Inflammatory macrophage treated with lipopolysaccharide for 4 hours (primary cell): ENCODE results near the gene ARHGEF37.

ENCODE experiments used
- DNase-seq: peaks from one replicate; pipeline ENCODE4 v3.0.0-alpha.2; 2020

ARHGEF37 gene

DNA sequence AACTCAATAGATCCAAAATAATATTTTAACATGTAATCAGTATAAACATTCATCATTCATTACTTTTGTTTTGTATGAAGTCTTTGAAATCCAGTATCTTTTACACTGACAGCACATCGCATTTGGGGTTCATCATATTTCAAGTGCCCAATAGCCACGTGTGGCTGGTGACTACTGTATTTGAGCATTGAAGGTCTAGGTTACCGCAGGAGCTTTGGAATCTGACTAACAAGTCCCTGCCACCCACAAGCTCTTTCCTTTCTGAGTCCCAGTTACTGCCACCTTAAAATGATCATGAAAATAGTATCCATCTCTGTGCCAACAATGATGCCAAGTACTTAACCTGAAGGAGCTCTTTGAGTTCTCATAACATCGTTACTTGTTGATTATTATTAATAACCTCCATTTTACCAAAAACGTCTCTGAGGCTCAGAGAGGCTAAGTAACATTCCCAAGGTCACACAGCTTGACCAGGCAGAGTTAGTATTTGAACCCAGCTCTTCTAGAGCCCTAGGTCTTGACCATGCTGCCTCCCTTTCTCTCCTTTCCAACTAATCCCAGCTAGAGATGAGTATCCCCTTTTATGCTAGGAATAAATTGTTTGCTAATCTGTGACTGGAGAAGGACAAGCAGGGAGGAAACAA is 24.2 kb downstream of the ARHGEF37 start:
- DNase-seq = no peak

DNA sequence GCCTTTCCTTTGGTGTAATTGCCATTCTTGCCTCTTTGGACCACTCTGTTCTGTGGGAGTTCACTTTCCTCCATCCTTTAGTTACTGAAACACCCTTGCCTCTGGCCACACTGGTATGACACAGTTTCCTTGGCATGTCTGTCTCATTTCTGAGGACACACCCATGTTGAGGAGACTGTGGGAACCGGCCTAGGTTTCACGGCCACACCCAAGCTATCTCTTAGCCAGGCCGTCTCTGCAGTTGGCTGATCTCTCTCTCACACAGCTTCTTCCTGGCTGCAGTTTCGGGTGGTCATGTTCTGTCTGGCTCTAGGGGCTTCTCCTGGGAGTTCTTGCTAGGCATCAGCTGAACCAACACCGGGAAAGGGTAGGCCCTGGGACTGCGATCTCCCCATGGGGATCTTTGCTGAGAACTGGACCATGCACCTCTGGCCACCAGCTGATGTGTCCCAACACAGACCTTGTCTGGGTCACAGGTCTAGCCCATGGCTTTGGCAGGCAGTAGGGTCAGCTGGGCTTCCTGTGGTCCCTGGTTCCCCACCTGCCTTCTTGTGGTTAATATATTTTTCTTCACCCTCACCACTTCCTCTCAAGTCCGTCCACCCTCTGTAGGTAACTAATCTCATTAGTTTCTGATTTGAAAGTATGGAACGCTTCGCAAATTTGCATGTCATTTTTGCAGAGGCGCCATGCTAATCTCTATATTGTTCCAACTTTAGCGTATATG is 24.9 kb downstream of the ARHGEF37 start:
- peak; percentile 30 for DNase-seq

- DNase-seq = no peak
Measured at GRCh38 chr5:149608936-149609545, 27.7 kb downstream of the ARHGEF37 start.

GRCh38 chr5:149609640-149610219 is 28.4 kb downstream of the ARHGEF37 start:
- DNase-seq = no peak

DNA sequence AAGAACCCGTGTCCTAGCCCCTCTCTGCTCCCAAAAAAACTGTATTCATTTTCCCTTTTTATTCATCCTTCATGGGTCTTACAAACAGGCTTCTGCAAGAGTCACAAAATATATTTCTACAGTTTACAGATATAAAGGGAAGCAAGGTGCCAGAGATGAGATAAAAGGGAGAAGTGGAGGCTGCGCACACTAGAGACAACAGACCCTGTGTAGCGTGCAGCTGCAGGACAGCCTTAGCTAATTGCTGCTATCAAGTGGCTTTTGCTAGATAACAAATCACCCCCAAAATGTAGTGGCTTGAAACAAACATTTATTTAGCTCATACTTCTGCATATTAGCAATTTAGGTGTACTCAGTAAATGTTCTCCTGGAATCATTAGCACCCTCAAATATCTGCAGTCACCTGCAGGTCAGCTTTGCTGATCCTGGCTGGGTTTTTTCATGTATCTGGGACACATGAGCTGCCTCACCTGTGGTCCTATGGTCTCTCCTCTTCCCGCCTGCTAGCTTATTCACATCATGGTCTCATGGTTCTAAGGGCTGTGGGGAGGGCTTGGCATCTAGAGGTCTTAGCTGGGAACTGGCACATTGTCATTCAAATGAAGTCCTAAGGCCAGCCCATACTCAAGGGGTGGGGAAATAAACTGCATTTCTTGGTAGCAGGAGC is 29.4 kb downstream of the ARHGEF37 start:
- no peak for DNase-seq

GRCh38 chr5:149611326-149611725 is 30.0 kb downstream of the ARHGEF37 start:
- DNase-seq = no peak

GRCh38 chr5:149614034-149614907 is 33.0 kb downstream of the ARHGEF37 start:
- DNase-seq = no peak

- DNase-seq = no peak
Measured at GRCh38 chr5:149615976-149616375, 34.7 kb downstream of the ARHGEF37 start.

DNA sequence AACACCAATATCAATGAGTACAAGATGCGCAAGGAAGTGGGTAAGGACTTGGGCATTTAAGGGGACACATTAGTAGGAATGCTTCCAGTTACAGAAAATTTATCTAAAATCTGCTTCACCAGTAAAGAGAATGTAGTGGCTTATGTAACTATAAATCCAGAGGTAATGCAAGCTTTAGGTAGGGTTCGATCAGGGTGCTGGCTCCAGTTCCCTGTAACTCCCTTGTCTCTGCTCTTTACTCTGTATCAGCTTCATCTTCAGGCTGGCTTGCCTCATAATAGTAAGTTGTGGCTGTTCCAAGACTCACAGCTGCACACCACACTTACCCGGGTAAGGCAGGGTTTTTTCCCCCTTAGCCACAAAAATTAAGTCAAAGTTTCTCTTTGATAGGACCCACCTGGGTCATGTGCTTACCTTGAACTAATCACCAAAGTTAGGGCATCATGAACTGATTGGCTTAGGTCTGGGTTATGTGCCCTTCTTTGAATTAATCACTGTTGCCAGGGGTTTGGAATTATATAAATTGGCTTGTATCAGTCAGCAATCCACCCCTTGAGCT is 35.5 kb downstream of the ARHGEF37 start:
- DNase-seq = no peak

GRCh38 chr5:149617760-149618306 is 36.5 kb downstream of the ARHGEF37 start:
- no peak for DNase-seq

DNA sequence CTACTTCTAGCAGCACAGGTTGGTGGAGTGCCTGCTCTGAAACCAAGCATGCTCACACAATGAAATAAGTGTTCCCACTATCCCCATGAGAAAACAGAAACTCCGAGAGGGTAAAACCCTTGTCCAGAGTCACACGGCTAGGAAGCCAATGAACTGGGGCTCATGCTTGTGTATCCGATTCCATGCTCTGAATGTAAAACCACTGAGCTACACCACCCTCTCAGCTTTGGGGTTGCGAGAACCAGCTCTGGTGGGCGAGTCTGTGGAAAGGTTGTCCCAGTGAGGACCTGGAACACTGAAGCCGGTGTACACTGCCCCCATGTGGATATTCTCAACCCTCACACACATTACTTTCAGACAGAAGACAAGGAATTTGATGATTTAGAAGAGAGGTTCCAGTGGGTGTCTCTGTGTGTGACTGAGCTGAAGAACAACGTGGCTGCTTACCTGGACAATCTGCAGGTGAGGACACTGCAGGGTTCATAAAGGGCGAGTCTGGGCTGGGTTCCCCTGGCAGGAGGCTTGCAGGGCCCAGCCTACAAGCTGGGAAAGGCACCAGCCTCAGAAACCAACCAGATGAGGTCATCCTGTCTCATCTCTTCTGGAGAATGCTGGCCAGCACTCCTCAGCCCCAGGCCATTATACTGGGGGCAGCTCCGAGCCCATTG is 37.4 kb downstream of the ARHGEF37 start:
- DNase-seq = peak; percentile 39

DNA sequence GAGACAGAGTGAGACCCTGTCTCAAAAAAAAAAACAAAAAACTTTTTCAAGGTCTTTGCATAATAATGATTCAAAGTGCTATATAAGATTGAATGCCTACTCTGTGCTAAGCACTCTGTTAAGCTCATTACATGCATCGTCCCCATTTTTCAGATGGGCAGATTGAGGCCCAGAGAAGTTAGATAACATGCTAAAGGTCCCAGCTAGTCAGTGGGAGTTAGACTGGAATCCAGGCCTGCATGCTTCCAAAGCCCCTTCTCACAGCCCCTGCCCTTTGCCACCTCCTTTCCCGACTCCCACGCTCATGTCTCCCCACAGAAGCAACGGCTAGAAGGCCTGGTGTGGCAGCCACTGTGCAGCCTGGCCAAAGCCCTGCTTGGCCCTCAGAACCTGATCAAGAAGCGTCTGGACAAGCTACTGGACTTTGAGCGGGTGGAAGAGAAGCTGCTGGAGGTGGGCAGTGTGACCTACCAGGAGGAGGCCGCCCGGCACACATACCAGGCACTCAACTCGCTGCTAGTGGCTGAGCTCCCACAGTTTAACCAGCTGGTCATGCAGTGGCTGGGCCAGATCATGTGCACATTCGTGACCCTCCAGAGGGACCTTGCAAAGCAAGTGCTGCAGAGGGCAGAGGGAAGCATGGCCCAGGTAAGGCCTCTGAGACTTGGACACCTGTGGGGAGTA is 40.3 kb downstream of the ARHGEF37 start:
- no peak for DNase-seq

DNA sequence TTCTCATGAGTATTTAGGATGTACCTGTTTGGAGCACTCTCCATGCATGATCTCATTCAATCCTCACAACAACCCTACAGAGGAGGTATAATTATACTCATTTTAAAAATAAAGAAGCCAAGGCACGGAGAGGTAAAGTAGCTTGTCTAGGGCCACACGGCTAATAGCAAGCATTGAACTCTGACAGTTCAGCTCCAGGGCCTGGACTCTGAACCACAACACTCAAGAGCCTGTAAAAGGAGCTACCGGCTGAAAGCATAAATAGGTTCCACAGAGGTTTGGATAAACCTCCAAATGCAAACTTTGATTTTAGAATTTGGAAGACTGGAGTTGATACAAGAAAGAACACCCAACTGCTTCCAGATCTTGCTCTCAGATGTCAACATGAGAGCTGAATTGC is 41.2 kb downstream of the ARHGEF37 start:
- DNase-seq = no peak

DNA sequence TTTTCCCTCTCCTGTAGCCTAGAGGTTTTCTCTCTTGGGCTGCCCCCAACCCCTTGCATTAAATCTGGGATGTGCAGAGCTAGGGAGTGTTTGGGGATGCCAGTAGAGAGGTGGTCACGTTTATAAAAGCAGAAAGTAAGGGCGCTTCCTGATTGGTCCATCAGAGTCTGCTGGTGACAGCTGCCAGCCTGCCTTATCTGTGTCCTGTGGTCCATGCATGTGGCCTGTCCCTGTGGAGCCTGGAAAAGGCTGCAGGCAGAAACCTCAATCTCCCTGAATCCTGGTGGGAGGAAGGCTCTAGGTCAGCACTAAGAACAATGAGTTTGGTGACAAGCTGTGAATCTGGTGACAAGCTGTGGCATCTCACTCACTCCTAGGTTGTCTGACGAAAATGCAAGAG is 42.2 kb downstream of the ARHGEF37 start:
- DNase-seq = no peak

GRCh38 chr5:149627070-149627469 is 45.8 kb downstream of the ARHGEF37 start:
- DNase-seq = no peak

DNA sequence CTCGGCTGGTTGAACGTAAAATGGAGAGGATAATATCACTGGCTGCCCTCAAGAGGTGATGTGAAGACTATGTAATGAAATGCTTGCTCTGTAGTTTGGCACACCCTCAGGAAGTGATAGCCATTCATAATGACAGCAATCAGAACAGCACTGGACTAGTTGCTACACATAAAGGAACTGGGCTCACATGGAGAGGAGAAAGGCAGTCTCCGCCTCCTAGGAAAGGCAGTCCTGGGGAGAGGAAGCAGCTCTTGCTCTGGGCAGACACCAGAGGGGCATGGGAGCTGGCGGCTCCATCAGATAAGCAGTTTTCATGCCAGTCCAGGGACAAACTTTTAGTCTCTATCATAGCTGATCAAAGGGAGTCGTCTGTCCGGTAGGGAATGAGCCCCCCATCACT is 46.9 kb downstream of the ARHGEF37 start:
- peak; percentile 75 for DNase-seq

GRCh38 chr5:149628846-149629388 is 47.6 kb downstream of the ARHGEF37 start:
- DNase-seq = no peak

GRCh38 chr5:149629421-149629820 is 48.1 kb downstream of the ARHGEF37 start:
- DNase-seq = no peak

DNA sequence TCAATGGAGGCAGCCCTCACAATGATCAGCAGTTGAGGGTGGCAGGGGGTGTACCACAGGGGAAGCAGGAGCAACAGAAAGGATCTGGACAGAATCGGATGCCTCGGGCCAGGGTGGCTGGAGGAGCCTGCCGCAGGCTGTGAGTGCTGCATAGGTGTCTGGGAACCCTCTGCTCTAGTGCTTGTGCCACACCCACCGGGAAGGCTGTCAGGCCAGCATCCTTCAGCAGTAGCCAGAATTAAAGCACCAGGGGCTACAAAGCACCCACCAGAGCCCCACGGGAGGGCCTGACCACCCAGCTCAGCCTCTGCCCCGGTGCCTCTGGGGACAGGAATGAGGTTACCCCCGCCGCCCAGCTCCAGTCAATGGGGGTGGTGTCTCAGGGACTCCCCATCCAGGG is 49.0 kb downstream of the ARHGEF37 start:
- no peak for DNase-seq

- DNase-seq = no peak
Measured at GRCh38 chr5:149631506-149631905, 50.2 kb downstream of the ARHGEF37 start.
